HepG2 (cell line): Measurements from ENCODE around the gene RERE.

Source experiments
- CEBPB ChIP-seq: IDR thresholded peaks from 2 replicates; pipeline ENCODE4 v1.6.1; 2011; ENCODE audit warnings: low read depth, low read length, improper control_type of control experiment, borderline replicate concordance
- HNRNPL ChIP-seq: fragments of 200-400 bp; formaldehyde crosslinking; IDR thresholded peaks from 2 replicates; pipeline ENCODE4 v1.6.1; 2017; ENCODE audit warnings: mild to moderate bottlenecking, low read depth, low read length
- MXI1 ChIP-seq: IDR thresholded peaks from 3 replicates; pipeline ENCODE4 v1.6.1; 2012; ENCODE audit warnings: low read depth, low read length, inconsistent platforms, borderline replicate concordance
- POLR2AphosphoS2 ChIP-seq: IDR thresholded peaks from 2 replicates; pipeline ENCODE4 v1.6.1; 2011; ENCODE audit warnings: low read depth, low read length, improper control_type of control experiment
- REST ChIP-seq, 2 experiments: IDR thresholded peaks; 2 replicates each; pipeline ENCODE4 v1.6.1; 2011 to 2012; ENCODE audit warnings: low read length in 2 of 2, borderline replicate concordance in 1 of 2, low read depth in 1 of 2, mild to moderate bottlenecking in 1 of 2, moderate library complexity in 1 of 2
- SCMH1 ChIP-seq: sonication (generic); formaldehyde crosslinking; IDR thresholded peaks from 2 replicates; pipeline ENCODE4 v1.9.0; 2021; ENCODE audit warnings: missing genetic modification reagents, mild to moderate bottlenecking, borderline replicate concordance
- STAG1 ChIP-seq: sonication (generic); formaldehyde crosslinking; IDR thresholded peaks from 2 replicates; pipeline ENCODE4 v1.4.0; 2020; ENCODE audit warnings: missing genetic modification reagents
- TBP ChIP-seq: sonication (generic); formaldehyde crosslinking; IDR thresholded peaks from 2 replicates; pipeline ENCODE4 v1.5.0; 2020; ENCODE audit warnings: missing genetic modification reagents
- ZKSCAN1 ChIP-seq: fragments of 150-350 bp; IDR thresholded peaks from 2 replicates; pipeline ENCODE4 v1.6.1; 2014; ENCODE audit warnings: low read length
- ZNF740 ChIP-seq: sonication (generic); formaldehyde crosslinking; IDR thresholded peaks from 2 replicates; pipeline ENCODE4 v1.4.0; 2020; ENCODE audit warnings: missing genetic modification reagents
- ZSCAN22 ChIP-seq: sonication (generic); formaldehyde crosslinking; IDR thresholded peaks from 2 replicates; pipeline ENCODE4 v1.4.0; 2020; ENCODE audit warnings: mild to moderate bottlenecking, missing genetic modification reagents

GRCh38 chr1:8476006-8476405 lies 341.4 kb downstream of the RERE start:
- no peak for TF ChIP-seq MXI1
- TF ChIP-seq POLR2AphosphoS2, result no peak
- TF ChIP-seq ZNF740 (CRISPR knock-in tag), result no peak
- TF ChIP-seq CEBPB, result no peak
- TF ChIP-seq ZSCAN22 (CRISPR knock-in tag), result no peak
- TF ChIP-seq REST (IDR thresholded peaks at IDR 0.05; ENCODE audit: borderline replicate concordance in 1 of 2, low read depth in 1 of 2, low read length in 2 of 2), result no peak
- TF ChIP-seq STAG1 (CRISPR knock-in tag), result no peak
- no peak for TF ChIP-seq HNRNPL
- no peak for TF ChIP-seq SCMH1 (CRISPR knock-in tag)
- TF ChIP-seq TBP (CRISPR knock-in tag), result no peak
- TF ChIP-seq ZKSCAN1, result no peak
